ENCODE data around the gene GRID2.
"Not testable (repeated sequence)": the region's sequence is repeated elsewhere in the genome, so short reads cannot be mapped to it uniquely, and the experiment has no call there.

The GRID2 gene

GRCh38 chr4:93355411-93355810, 1051.6 kb downstream of the GRID2 start:
- H2BK120ac ChIP-seq (ENCODE audit: insufficient read depth, low read length, poor library complexity) = no peak overlapping the region
- H2BK5ac ChIP-seq (ENCODE audit: low read depth, low read length, poor library complexity) = no peak overlapping the region

DNA sequence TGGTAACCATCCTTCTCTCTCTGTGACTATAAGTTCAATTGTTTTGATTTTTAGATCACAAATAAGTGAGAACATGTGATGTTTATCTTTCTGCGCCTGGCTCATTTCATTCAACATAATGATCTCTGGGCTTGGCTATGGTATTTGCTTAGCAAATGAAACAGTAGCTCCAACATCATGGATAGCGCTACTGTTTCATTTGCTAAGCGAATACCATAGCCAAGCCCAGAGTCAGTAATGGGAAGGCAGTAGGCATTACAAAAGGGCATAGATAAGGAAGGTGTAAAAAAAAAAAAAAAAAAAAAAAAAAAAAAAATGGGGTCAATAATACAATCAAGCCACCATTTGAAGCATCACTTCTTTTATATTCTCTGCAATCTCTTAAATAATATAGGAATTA, 1055.8 kb downstream of the GRID2 start:
- DNase-seq = no peak
- Histone ChIP-seq H3K14ac (ENCODE audit: low read length) (no peak overlapping the region), H2AFZ (ENCODE audit: insufficient read depth, low read length, poor library complexity) (no peak overlapping the region), H4K8ac (ENCODE audit: low read depth, low read length) (no peak overlapping the region), H2BK12ac (ENCODE audit: low read length) (no peak overlapping the region), H3K23ac (ENCODE audit: low read length) (no peak overlapping the region), H3K4ac (ENCODE audit: low read depth, low read length) (no peak overlapping the region), H3K18ac (ENCODE audit: low read length) (no peak overlapping the region), H3K4me1 (ENCODE audit: control insufficient read depth in 1 of 2, insufficient read depth in 2 of 2, low read length in 2 of 2) (no peaks in the 10 kb centered on the region), H3K27me3 (ENCODE audit: insufficient read depth, low read length) (no peaks in the 10 kb centered on the region), H3K79me2 (ENCODE audit: control insufficient read depth, insufficient read depth, low read length, poor library complexity) (no peaks in the 10 kb centered on the region), H4K91ac (ENCODE audit: low read depth, low read length) (no peak overlapping the region), H3K9ac (ENCODE audit: low read length) (no peak overlapping the region), H3K4me3 (ENCODE audit: low read depth, low read length) (no peak overlapping the region), H2BK120ac (ENCODE audit: insufficient read depth, low read length, poor library complexity) (no peak overlapping the region), H3K9me3 (ENCODE audit: insufficient read depth, low read depth, low read length) (no peaks in the 10 kb centered on the region), H3K27ac (ENCODE audit: low read depth, low read length) (no peak overlapping the region), H3K36me3 (ENCODE audit: control insufficient read depth in 1 of 2, insufficient read depth in 2 of 2, low read length in 2 of 2) (no peaks in the 10 kb centered on the region), H2BK5ac (ENCODE audit: low read depth, low read length, poor library complexity) (no peak overlapping the region), H3K79me1 (ENCODE audit: low read length) (no peaks in the 10 kb centered on the region), H3K4me2 (ENCODE audit: low read length) (no peak overlapping the region), H2AK5ac (ENCODE audit: low read length) (no peak overlapping the region), H4K12ac (ENCODE audit: low read depth, low read length) (no peak overlapping the region)
- no CpG with 5 or more reads among the region's 3 CpGs for WGBS (ENCODE audit: extremely low coverage, insufficient coverage, insufficient read length)

More at GRCh38 chr4:93355411-93355810, 1051.6 kb downstream of the GRID2 start:
- H3K4ac ChIP-seq (ENCODE audit: low read depth, low read length) = no peak overlapping the region
- H3K79me2 ChIP-seq (ENCODE audit: control insufficient read depth, insufficient read depth, low read length, poor library complexity) = no peaks in the 10 kb centered on the region
- H4K12ac ChIP-seq (ENCODE audit: low read depth, low read length) = no peak overlapping the region
- WGBS (ENCODE audit: extremely low coverage, insufficient coverage, insufficient read length) = no CpG with 5 or more reads among the region's 4 CpGs
- H3K18ac ChIP-seq (ENCODE audit: low read length) = no peak overlapping the region
- no peaks in the 10 kb centered on the region for H3K27me3 ChIP-seq (ENCODE audit: insufficient read depth, low read length)
- H4K91ac ChIP-seq (ENCODE audit: low read depth, low read length) = no peak overlapping the region
- H3K27ac ChIP-seq (ENCODE audit: low read depth, low read length) = no peak overlapping the region
- no peaks in the 10 kb centered on the region for H3K79me1 ChIP-seq (ENCODE audit: low read length)
- no peak overlapping the region for H2AK5ac ChIP-seq (ENCODE audit: low read length)
- no peaks in the 10 kb centered on the region for H3K36me3 ChIP-seq (ENCODE audit: control insufficient read depth in 1 of 2, insufficient read depth in 2 of 2, low read length in 2 of 2)
- H3K4me3 ChIP-seq (ENCODE audit: low read depth, low read length) = no peak overlapping the region
- no peak overlapping the region for H3K4me2 ChIP-seq (ENCODE audit: low read length)
- H3K9me3 ChIP-seq (ENCODE audit: insufficient read depth, low read depth, low read length) = no peaks in the 10 kb centered on the region
- no peak overlapping the region for H3K23ac ChIP-seq (ENCODE audit: low read length)
- H4K8ac ChIP-seq (ENCODE audit: low read depth, low read length) = no peak overlapping the region
- H3K9ac ChIP-seq (ENCODE audit: low read length) = no peak overlapping the region
- no peak overlapping the region for H2BK12ac ChIP-seq (ENCODE audit: low read length)
- no peaks in the 10 kb centered on the region for H3K4me1 ChIP-seq (ENCODE audit: control insufficient read depth in 1 of 2, insufficient read depth in 2 of 2, low read length in 2 of 2)
- peak; percentile 1 to 52 for DNase-seq
- H2AFZ ChIP-seq (ENCODE audit: insufficient read depth, low read length, poor library complexity) = no peak overlapping the region
- no peak overlapping the region for H3K14ac ChIP-seq (ENCODE audit: low read length)

DNA sequence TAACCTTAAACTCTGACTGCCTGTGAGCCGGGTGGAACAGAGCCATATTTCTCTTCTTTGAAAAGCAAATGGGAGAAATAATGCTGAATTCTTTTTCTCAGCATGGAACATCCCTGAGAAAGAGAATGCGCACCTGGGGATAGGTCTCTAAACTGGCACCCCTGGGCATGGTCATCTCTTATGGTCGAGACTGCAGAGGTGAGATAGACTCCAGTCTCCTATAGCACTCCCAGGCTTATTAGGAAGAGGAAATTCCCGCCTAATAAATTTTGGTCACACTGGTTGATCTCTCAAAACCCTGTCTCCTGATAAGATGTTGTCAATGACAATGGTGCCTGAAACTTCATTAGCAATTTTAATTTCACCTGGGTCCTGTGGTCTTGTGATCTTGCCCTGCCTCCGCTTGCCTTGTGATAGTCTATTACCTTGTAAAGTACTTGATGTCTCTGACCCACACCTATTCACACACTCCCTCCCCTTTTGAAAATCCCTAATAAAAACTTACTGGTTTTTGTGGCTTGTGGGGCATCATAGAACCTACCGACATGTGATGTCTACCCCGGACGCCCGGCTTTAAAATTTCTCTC, 1062.5 kb downstream of the GRID2 start:
- H4K91ac ChIP-seq (ENCODE audit: low read depth, low read length); H2AFZ ChIP-seq (ENCODE audit: insufficient read depth, low read length, poor library complexity); H3K36me3 ChIP-seq (ENCODE audit: control insufficient read depth in 1 of 2, insufficient read depth in 2 of 2, low read length in 2 of 2); DNase-seq; H3K18ac ChIP-seq (ENCODE audit: low read length); H4K8ac ChIP-seq (ENCODE audit: low read depth, low read length); H3K27me3 ChIP-seq (ENCODE audit: insufficient read depth, low read length); H3K4me3 ChIP-seq (ENCODE audit: low read depth, low read length); H3K9ac ChIP-seq (ENCODE audit: low read length); H3K9me3 ChIP-seq (ENCODE audit: insufficient read depth, low read depth, low read length); H3K4me2 ChIP-seq (ENCODE audit: low read length); H2BK5ac ChIP-seq (ENCODE audit: low read depth, low read length, poor library complexity); H3K4me1 ChIP-seq (ENCODE audit: control insufficient read depth in 1 of 2, insufficient read depth in 2 of 2, low read length in 2 of 2); H3K27ac ChIP-seq (ENCODE audit: low read depth, low read length); H2AK5ac ChIP-seq (ENCODE audit: low read length); H3K23ac ChIP-seq (ENCODE audit: low read length); H2BK12ac ChIP-seq (ENCODE audit: low read length); H2BK120ac ChIP-seq (ENCODE audit: insufficient read depth, low read length, poor library complexity); H4K12ac ChIP-seq (ENCODE audit: low read depth, low read length); H3K79me1 ChIP-seq (ENCODE audit: low read length); H3K4ac ChIP-seq (ENCODE audit: low read depth, low read length); H3K79me2 ChIP-seq (ENCODE audit: control insufficient read depth, insufficient read depth, low read length, poor library complexity); H3K14ac ChIP-seq (ENCODE audit: low read length): not testable (repeated sequence)
- WGBS (ENCODE audit: extremely low coverage, insufficient coverage, insufficient read length) = no CpG with 5 or more reads among the region's 9 CpGs

DNA sequence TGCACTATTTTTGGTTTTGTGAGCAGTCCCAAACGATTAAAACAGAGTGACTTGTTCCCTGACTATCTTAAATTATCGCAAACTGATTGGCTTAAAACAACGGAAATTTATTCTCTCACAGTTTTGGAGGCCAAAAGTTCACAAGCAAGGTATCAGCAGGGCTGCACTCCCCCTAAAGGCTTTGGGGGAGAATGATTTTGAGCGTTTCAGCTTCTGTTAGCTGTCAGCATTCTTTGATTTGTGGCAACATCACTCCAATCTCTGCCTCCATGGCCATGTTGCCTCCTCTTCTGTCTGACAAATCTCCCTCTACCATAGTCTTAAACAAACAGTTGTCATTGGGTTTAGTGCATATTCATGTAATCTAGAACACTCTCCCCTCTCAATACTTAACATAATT, 1065.2 kb downstream of the GRID2 start:
- H3K79me1 ChIP-seq (ENCODE audit: low read length) = no peaks in the 10 kb centered on the region
- H3K23ac ChIP-seq (ENCODE audit: low read length) = no peak overlapping the region

More for the DNA sequence above, 1065.2 kb downstream of the GRID2 start:
- H3K4me1 ChIP-seq (ENCODE audit: control insufficient read depth in 1 of 2, insufficient read depth in 2 of 2, low read length in 2 of 2) = no peaks in the 10 kb centered on the region
- H3K27ac ChIP-seq (ENCODE audit: low read depth, low read length) = no peak overlapping the region
- H2BK12ac ChIP-seq (ENCODE audit: low read length) = no peak overlapping the region
- no peaks in the 10 kb centered on the region for H3K36me3 ChIP-seq (ENCODE audit: control insufficient read depth in 1 of 2, insufficient read depth in 2 of 2, low read length in 2 of 2)
- no peak overlapping the region for H3K4ac ChIP-seq (ENCODE audit: low read depth, low read length)
- no peak overlapping the region for H3K4me2 ChIP-seq (ENCODE audit: low read length)
- no peak overlapping the region for H4K91ac ChIP-seq (ENCODE audit: low read depth, low read length)
- H3K9me3 ChIP-seq (ENCODE audit: insufficient read depth, low read depth, low read length) = peaks cover 1% of the 10 kb centered on the region
- no peaks in the 10 kb centered on the region for H3K79me2 ChIP-seq (ENCODE audit: control insufficient read depth, insufficient read depth, low read length, poor library complexity)
- DNase-seq = no peak
- no peak overlapping the region for H4K12ac ChIP-seq (ENCODE audit: low read depth, low read length)
- no peak overlapping the region for H3K4me3 ChIP-seq (ENCODE audit: low read depth, low read length)
- H3K27me3 ChIP-seq (ENCODE audit: insufficient read depth, low read length) = no peaks in the 10 kb centered on the region
- no peak overlapping the region for H2AFZ ChIP-seq (ENCODE audit: insufficient read depth, low read length, poor library complexity)
- H2AK5ac ChIP-seq (ENCODE audit: low read length) = no peak overlapping the region
- WGBS (ENCODE audit: extremely low coverage, insufficient coverage, insufficient read length) = no CpG with 5 or more reads among the region's 4 CpGs
- H3K9ac ChIP-seq (ENCODE audit: low read length) = no peak overlapping the region
- H2BK5ac ChIP-seq (ENCODE audit: low read depth, low read length, poor library complexity) = no peak overlapping the region
- no peak overlapping the region for H3K14ac ChIP-seq (ENCODE audit: low read length)
- no peak overlapping the region for H2BK120ac ChIP-seq (ENCODE audit: insufficient read depth, low read length, poor library complexity)
- no peak overlapping the region for H4K8ac ChIP-seq (ENCODE audit: low read depth, low read length)
- H3K18ac ChIP-seq (ENCODE audit: low read length) = no peak overlapping the region

Data from trophoblast cell (in vitro differentiated cells and primary cell).